H1 (cell line): Measurements from ENCODE around the gene SLC26A1. TPM values are rescaled to one million over a fixed set of nuclear protein-coding genes. Genes with fewer than 3 reads are reported as not detected.

ENCODE experiments used
- CTCF ChIA-PET: fragments of 300-600 bp; sonication (Branson Sonifier 250); formaldehyde crosslinking; loops from one replicate; lab custom pipeline; 2021; ENCODE audit not compliant: partially characterized antibody; lab: Charles Lee
- POLR2A ChIA-PET: fragments of 300-600 bp; sonication (Branson Sonifier 250); formaldehyde crosslinking; loops from one replicate; lab custom pipeline; 2021; ENCODE audit warnings: inconsistent platforms; ENCODE audit not compliant: partially characterized antibody; lab: Charles Lee
- DNase-seq, 2 experiments: peaks; one replicate each; pipeline versions ENCODE4 v3.0.0 to v3.0.0-alpha.2; 2010 to 2022; ENCODE audit warnings: low spot score in 2 of 2, low read depth in 1 of 2, mixed read lengths in 1 of 2
- FAIRE-seq: peaks from 2 replicates; lab custom pipeline; 2011; peaks lifted over from hg19 to GRCh38; lab: Jason Lieb, UNC
- H2AFZ ChIP-seq: 2 replicates; pipeline ENCODE4 v1.8.1; 2012; ENCODE audit warnings: low read length, inconsistent platforms
- H2AK5ac ChIP-seq: 2 replicates; pipeline ENCODE4 v1.6.1; 2013; ENCODE audit warnings: low read depth, low read length
- H2BK120ac ChIP-seq: replicated peaks from 2 replicates; pipeline ENCODE3; 2013; ENCODE audit warnings: low read depth, low read length, inconsistent platforms
- H2BK12ac ChIP-seq: 2 replicates; pipeline ENCODE4 v1.6.1; 2013; ENCODE audit warnings: low read depth, low read length
- H2BK15ac ChIP-seq: 2 replicates; pipeline ENCODE4 v1.6.1; 2013; ENCODE audit warnings: low read length
- H2BK20ac ChIP-seq: 2 replicates; pipeline ENCODE4 v1.6.1; 2013; ENCODE audit warnings: low read length
- H2BK5ac ChIP-seq: 2 replicates; pipeline ENCODE4 v1.6.1; 2013; ENCODE audit warnings: low read depth, low read length
- H3K14ac ChIP-seq: 2 replicates; pipeline ENCODE4 v1.6.1; 2013; ENCODE audit warnings: inconsistent platforms; ENCODE audit not compliant: insufficient read length
- H3K18ac ChIP-seq: 2 replicates; pipeline ENCODE4 v1.6.1; 2013; ENCODE audit warnings: low read length; ENCODE audit errors: extremely low read depth
- H3K23ac ChIP-seq: 2 replicates; pipeline ENCODE4 v1.6.1; 2013; ENCODE audit warnings: inconsistent platforms; ENCODE audit not compliant: insufficient read length
- H3K23me2 ChIP-seq: 2 replicates; pipeline ENCODE4 v1.6.1; 2013; ENCODE audit warnings: low read depth, low read length
- H3K27ac ChIP-seq: 2 replicates; pipeline ENCODE4 v1.6.1; 2011; ENCODE audit warnings: low read depth, low read length, inconsistent platforms
- H3K27me3 ChIP-seq, 4 experiments: replicated peaks in 1 of 4; 1 replicate in 1 of 4; 2 replicates in 3 of 4; pipeline versions ENCODE4 v1.6.1 to v1.8.1; 2011 to 2013; ENCODE audit warnings: low read length in 3 of 4, mild to moderate bottlenecking in 3 of 4, inconsistent platforms in 2 of 4, mixed read lengths in 2 of 4, moderate library complexity in 1 of 4; ENCODE audit not compliant: control insufficient read depth in 3 of 4, insufficient read depth in 3 of 4; ENCODE audit errors: extremely low read depth in 1 of 4
- H3K36me3 ChIP-seq, 4 experiments: 2 replicates each; pipeline versions ENCODE4 v1.6.1 to v1.8.1; 2011 to 2013; ENCODE audit warnings: mild to moderate bottlenecking in 4 of 4, low read length in 3 of 4, moderate library complexity in 2 of 4, control low read depth in 1 of 4, inconsistent platforms in 1 of 4; ENCODE audit not compliant: insufficient read depth in 4 of 4, control insufficient read depth in 2 of 4
- H3K4ac ChIP-seq: replicated peaks from 2 replicates; pipeline ENCODE3; 2013; ENCODE audit warnings: low read length, low read depth, mixed read lengths, inconsistent platforms; ENCODE audit not compliant: insufficient read length
- H3K4me1 ChIP-seq, 4 experiments: replicated peaks in 1 of 4; 1 replicate in 1 of 4; 2 replicates in 3 of 4; pipeline versions ENCODE4 v1.6.1 to v1.8.1; 2011 to 2013; ENCODE audit warnings: low read length in 3 of 4, inconsistent platforms in 2 of 4, mixed read lengths in 1 of 4; ENCODE audit not compliant: insufficient read depth in 4 of 4, control insufficient read depth in 3 of 4
- H3K4me2 ChIP-seq, 2 experiments: 2 replicates each; pipeline versions ENCODE4 v1.6.1 to v1.8.1; 2011 to 2013; ENCODE audit warnings: low read depth in 2 of 2, low read length in 2 of 2, control low read depth in 1 of 2, inconsistent platforms in 1 of 2, mild to moderate bottlenecking in 1 of 2; ENCODE audit not compliant: insufficient read depth in 1 of 2
- H3K4me3 ChIP-seq, 4 experiments: fragments of 200-600, 300-600 bp in 1 of 4; sonication (generic), shearing (Covaris generic), sonication (Bioruptor Twin) in 1 of 4; 2 replicates each; pipeline versions ENCODE4 v1.5.1 to v1.8.1; 2011 to 2016; ENCODE audit warnings: low read length in 4 of 4, low read depth in 3 of 4, control low read depth in 2 of 4, inconsistent platforms in 2 of 4, mild to moderate bottlenecking in 2 of 4, mixed read lengths in 1 of 4, moderate library complexity in 1 of 4; ENCODE audit not compliant: insufficient read depth in 2 of 4; ENCODE audit errors: extremely low read depth in 1 of 4
- H3K56ac ChIP-seq: replicated peaks from 2 replicates; pipeline ENCODE3; 2013; ENCODE audit warnings: low read depth, mild to moderate bottlenecking, mixed read lengths, low read length, inconsistent platforms; ENCODE audit not compliant: insufficient read length
- H3K79me1 ChIP-seq: 2 replicates; pipeline ENCODE4 v1.6.1; 2013; ENCODE audit warnings: low read depth, low read length, control low read depth
- H3K79me2 ChIP-seq, 2 experiments: 2 replicates each; pipeline versions ENCODE4 v1.6.1 to v1.8.1; 2012 to 2013; ENCODE audit warnings: low read length in 2 of 2, mild to moderate bottlenecking in 2 of 2, inconsistent platforms in 1 of 2; ENCODE audit not compliant: insufficient read depth in 2 of 2, control insufficient read depth in 1 of 2
- H3K9ac ChIP-seq, 4 experiments: replicated peaks in 1 of 4; 1 replicate in 1 of 4; 2 replicates in 3 of 4; pipeline versions ENCODE4 v1.6.1 to v1.8.1; 2011 to 2013; ENCODE audit warnings: low read depth in 3 of 4, low read length in 3 of 4, control low read depth in 2 of 4, mild to moderate bottlenecking in 2 of 4, moderate library complexity in 2 of 4, inconsistent platforms in 1 of 4; ENCODE audit errors: extremely low read depth in 1 of 4
- H3K9me3 ChIP-seq, 2 experiments: 2 replicates each; pipeline versions ENCODE4 v1.6.1 to v1.8.1; 2012 to 2013; ENCODE audit warnings: mild to moderate bottlenecking in 2 of 2, moderate library complexity in 2 of 2, control low read depth in 1 of 2, inconsistent platforms in 1 of 2, low read depth in 1 of 2, low read length in 1 of 2, mixed read lengths in 1 of 2; ENCODE audit not compliant: insufficient read depth in 2 of 2
- H4K20me1 ChIP-seq, 2 experiments: replicated peaks in 1 of 2; 2 replicates each; pipeline versions ENCODE3 to v1.8.1; 2011 to 2013; ENCODE audit warnings: inconsistent platforms in 2 of 2, low read length in 2 of 2, mild to moderate bottlenecking in 1 of 2; ENCODE audit not compliant: insufficient read depth in 2 of 2, control insufficient read depth in 1 of 2
- H4K5ac ChIP-seq: 2 replicates; pipeline ENCODE4 v1.6.1; 2013; ENCODE audit warnings: low read length, low read depth, mixed read lengths, inconsistent platforms; ENCODE audit not compliant: insufficient read length
- H4K8ac ChIP-seq: 2 replicates; pipeline ENCODE4 v1.8.0; 2013; ENCODE audit warnings: mild to moderate bottlenecking, moderate library complexity, low read length, inconsistent platforms; ENCODE audit not compliant: insufficient read depth; ENCODE audit errors: extremely low read depth
- H4K91ac ChIP-seq: replicated peaks from 2 replicates; pipeline ENCODE3; 2013; ENCODE audit warnings: low read length, mixed read lengths, inconsistent platforms; ENCODE audit not compliant: insufficient read length
- BACH1 ChIP-seq: IDR thresholded peaks from 2 replicates; pipeline ENCODE4 v1.6.1; 2012; ENCODE audit warnings: low read length, improper control_type of control experiment
- E2F6 ChIP-seq: IDR thresholded peaks from 2 replicates; pipeline ENCODE4 v1.6.1; 2012; ENCODE audit warnings: inconsistent platforms
- GABPA ChIP-seq: IDR thresholded peaks from 2 replicates; pipeline ENCODE4 v1.6.1; 2011; ENCODE audit warnings: mild to moderate bottlenecking, low read length, moderate library complexity, borderline replicate concordance; ENCODE audit not compliant: insufficient read depth
- HDAC2 ChIP-seq, 2 experiments: fragments of 300-600 bp in 1 of 2; sonication (generic) in 1 of 2; IDR thresholded peaks; 2 replicates each; pipeline ENCODE4 v1.6.1; 2011 to 2012; ENCODE audit warnings: low read depth in 2 of 2, low read length in 2 of 2, mild to moderate bottlenecking in 2 of 2, moderate library complexity in 2 of 2, borderline replicate concordance in 1 of 2, inconsistent platforms in 1 of 2
- KDM4A ChIP-seq: IDR thresholded peaks from one replicate; pipeline ENCODE4 v1.7.1; 2012; ENCODE audit warnings: low read depth, mild to moderate bottlenecking, moderate library complexity, low read length, inconsistent platforms; ENCODE audit not compliant: severe bottlenecking
- RAD21 ChIP-seq, 2 experiments: IDR thresholded peaks in 1 of 2; conservative IDR thresholded peaks in 1 of 2; 2 replicates each; pipeline ENCODE4 v1.6.1; 2011; ENCODE audit warnings: low read depth in 2 of 2, low read length in 2 of 2, improper control_type of control experiment in 1 of 2, inconsistent platforms in 1 of 2, mild to moderate bottlenecking in 1 of 2, moderate library complexity in 1 of 2
- SAP30 ChIP-seq: fragments of 300-600 bp; sonication (generic); IDR thresholded peaks from 2 replicates; pipeline ENCODE4 v1.7.1; 2012; ENCODE audit warnings: low read length, moderate library complexity, mild to moderate bottlenecking, inconsistent platforms; ENCODE audit not compliant: insufficient read depth, insufficient replicate concordance
- SIX5 ChIP-seq: IDR thresholded peaks from 2 replicates; pipeline ENCODE4 v1.6.1; 2011; ENCODE audit warnings: mild to moderate bottlenecking, low read depth, low read length
- SP4 ChIP-seq: IDR thresholded peaks from 2 replicates; pipeline ENCODE4 v1.6.1; 2012; ENCODE audit warnings: low read length, inconsistent platforms
- WGBS, 2 experiments: shearing (Covaris generic) in 1 of 2; methylation state at CpG; one replicate each; pipeline versions ENCODE4 v1.1.6 to v1.1.7; 2013 to 2015; ENCODE audit warnings: low lambda C conversion rate in 2 of 2, mixed read lengths in 2 of 2, inconsistent platforms in 1 of 2, low coverage in 1 of 2, missing lambda C conversion rate in 1 of 2; ENCODE audit not compliant: insufficient replicate concordance in 2 of 2, insufficient coverage in 1 of 2, insufficient read length in 1 of 2; ENCODE audit errors: extremely low coverage in 1 of 2, missing lambda C conversion rate in 1 of 2; 5-methylcytosine and 5-hydroxymethylcytosine counted together
- polyA plus RNA-seq, 7 experiments: library from polyadenylated mRNA; depleted of rRNA in 3 of 7; stranded (reverse) in 5 of 7; unstranded in 2 of 7; fragments of >200 nt in 5 of 7; fragments of 200-250 nt in 2 of 7; gene quantifications; 1 replicate in 5 of 7; 2 replicates in 1 of 7; 4 replicates in 1 of 7; pipeline versions ENCODE4 v1.2.1 to v1.2.3, GENCODE V29; 2011 to 2013; ENCODE audit warnings: missing spikeins in 2 of 7, mixed read lengths in 2 of 7
- total RNA-seq: library from RNA; stranded (reverse); fragmentation: NEBNext Ultra II Directional; extraction: Animal tissue kit (Norgen Biotek cat#: 25700); gene quantifications from 2 replicates; pipeline ENCODE4 v1.2.1, GENCODE V29; 2021

SLC26A1 gene
- total and polyA plus RNA-seq, 2 of the 8 experiments (the other 6 are each of a cell fraction or from before 2014, with no cell fraction given) = 0.11 TPM; not detected in 1

- H2BK12ac ChIP-seq = peak within 1 kb of the TSS; percentile 77; the same call in 1 of the 2 replicates
- POLR2A ChIA-PET = interaction anchor here (0.7 to 0.9 kb wide), 2 partner anchors 46 to 59 kb away, joined by 3 read pairs; no protein-coding TSS in a partner anchor
- WGBS, 2 experiments = 9% methylated on average over 43 of the region's 69 CpGs; no CpG with 5 or more reads in 1 of the 2 experiments
- no peak for TF ChIP-seq SP4
- no peak for TF ChIP-seq SIX5
- 0 out of 2 replicates have a peak, but pooled peaks have one; percentile 52 for TF ChIP-seq GABPA
- 0 out of 2 replicates have a peak, but pooled peaks have one; percentile 6 for TF ChIP-seq E2F6
- peak in 1 of 2 experiments; percentile 76; a peak in 2 of 4 replicates for TF ChIP-seq HDAC2 (IDR thresholded peaks at IDR 0.05; ENCODE audit: borderline replicate concordance in 1 of 2, low read depth in 2 of 2, low read length in 2 of 2)
- no peak for TF ChIP-seq SAP30
- TF ChIP-seq KDM4A = peak; percentile 75
- TF ChIP-seq BACH1 = peak; percentile 73; the same call in 1 of the 2 replicates
- TF ChIP-seq RAD21 (IDR thresholded peaks at IDR 0.05 in 1 of 2, conservative IDR thresholded peaks at IDR 0.05 in 1 of 2; ENCODE audit: low read depth in 2 of 2, low read length in 2 of 2) = peak; percentile 16 to 43; a peak in 2 of 4 replicates
Observed at GRCh38 chr4:986879-987623, 6.2 kb downstream of the SLC26A1 start, which contains the start of gene IDUA. TSS of gene IDUA (plus strand) at chr4:987044. CDS start at chr4:987085, 41 bp downstream.

More at GRCh38 chr4:986879-987623, 6.2 kb downstream of the SLC26A1 start, which contains the start of gene IDUA:
- Histone ChIP-seq H3K9ac (peak within 1 kb of the TSS in 2 of 4 experiments; percentile 15 to 25; a peak in 2 of 7 replicates), H3K79me2 (no peaks in the 10 kb centered on the region), H4K91ac (no peak within 1 kb of the TSS), H3K4me1 (peaks cover 0 to 3% (median 1%) of the 10 kb centered on the region in 4 experiments; a peak in 4 of 7 replicates), H3K14ac (no peak within 1 kb of the TSS), H3K4me2 (peak within 1 kb of the TSS; percentile 75 to 98), H2AK5ac (0 out of 2 replicates have a peak within 1 kb of the TSS, but pooled peaks have one; percentile 6), H3K27ac (no peak within 1 kb of the TSS), H3K23me2 (peaks cover 5% of the 10 kb centered on the region; the same call in 1 of the 2 replicates), H2BK15ac (no peak within 1 kb of the TSS), H2AFZ (peak within 1 kb of the TSS; percentile 94), H4K5ac (peak within 1 kb of the TSS; percentile 12), H3K27me3 (peaks cover 0 to 21% (median 14%) of the 10 kb centered on the region in 4 experiments; a peak in 6 of 7 replicates), H3K56ac (no peak within 1 kb of the TSS), H2BK5ac (0 out of 2 replicates have a peak within 1 kb of the TSS, but pooled peaks have one; percentile 13), H4K20me1 (peaks cover 2 to 6% of the 10 kb centered on the region in 2 experiments), H3K4ac (no peak within 1 kb of the TSS), H3K23ac (no peak within 1 kb of the TSS), H4K8ac (peak within 1 kb of the TSS; percentile 69), H3K36me3 (no peaks in the 10 kb centered on the region; a peak in 1 of 8 replicates), H2BK20ac (no peak within 1 kb of the TSS), H3K79me1 (no peaks in the 10 kb centered on the region), H3K18ac (peak within 1 kb of the TSS; percentile 13), H2BK120ac (no peak within 1 kb of the TSS), H3K4me3 (peak within 1 kb of the TSS; percentile 50 to 66 (median 64)), H3K9me3 (no peaks in the 10 kb centered on the region)
- CTCF ChIA-PET = interaction anchor here (1.0 to 1.6 kb wide), 8 partner anchors 8 to 90 kb away, joined by 3 to 5 read pairs (median 4); no protein-coding TSS in a partner anchor
- no peak for FAIRE-seq
- DNase-seq = peak in 1 of 2 experiments; percentile 79
